DND-41 (cell line): ENCODE measurements around the gene ZFYVE28.

Source experiments
- ATAC-seq: fragments of 200-7000 bp; cut with Tn5 transposase; 3 replicates; pipeline ENCODE4 v1.9.1; 2021; ENCODE audit warnings: low read depth; ENCODE audit not compliant: insufficient read depth
- DNase-seq: peaks from one replicate; pipeline ENCODE4 v3.0.0-alpha.2; 2020
- H2AFZ ChIP-seq: 2 replicates; pipeline ENCODE4 v1.6.0; 2012; ENCODE audit warnings: low read depth, low read length
- H3K27ac ChIP-seq: 2 replicates; pipeline ENCODE4 v1.5.1; 2012; ENCODE audit warnings: low read length, inconsistent platforms
- H3K27me3 ChIP-seq: fragments of 200-600 bp; sonication (generic); 2 replicates; pipeline ENCODE4 v1.6.0; 2012; ENCODE audit warnings: low read length, mild to moderate bottlenecking, inconsistent platforms; ENCODE audit not compliant: insufficient read depth, poor library complexity
- H3K36me3 ChIP-seq: 2 replicates; pipeline ENCODE4 v1.5.1; 2012; ENCODE audit warnings: low read length, inconsistent platforms; ENCODE audit not compliant: insufficient read depth
- H3K4me1 ChIP-seq: 2 replicates; pipeline ENCODE4 v1.5.1; 2012; ENCODE audit warnings: mild to moderate bottlenecking, low read length; ENCODE audit not compliant: insufficient read depth
- H3K4me2 ChIP-seq: 2 replicates; pipeline ENCODE4 v1.6.0; 2012; ENCODE audit warnings: mild to moderate bottlenecking, moderate library complexity, low read length, inconsistent platforms; ENCODE audit not compliant: insufficient read depth
- H3K4me3 ChIP-seq, 2 experiments: fragments of 200-600 bp in 1 of 2; shearing (Covaris generic) in 1 of 2; 2 replicates each; pipeline ENCODE4 v1.5.1; 2012 to 2016; ENCODE audit warnings: inconsistent platforms in 2 of 2, low read length in 2 of 2, mild to moderate bottlenecking in 2 of 2, low read depth in 1 of 2, moderate library complexity in 1 of 2
- H3K79me2 ChIP-seq: 2 replicates; pipeline ENCODE4 v1.6.0; 2012; ENCODE audit warnings: low read length, inconsistent platforms; ENCODE audit not compliant: insufficient read depth
- H3K9ac ChIP-seq: 2 replicates; pipeline ENCODE4 v1.6.0; 2012; ENCODE audit warnings: low read depth, mild to moderate bottlenecking, inconsistent platforms, low read length, moderate library complexity
- H3K9me3 ChIP-seq: 2 replicates; pipeline ENCODE4 v1.5.1; 2012; ENCODE audit warnings: low read length, moderate library complexity, mild to moderate bottlenecking, inconsistent platforms; ENCODE audit not compliant: insufficient read depth, severe bottlenecking
- H4K20me1 ChIP-seq: 2 replicates; pipeline ENCODE4 v1.6.0; 2012; ENCODE audit warnings: low read length; ENCODE audit not compliant: insufficient read depth
- CTCF ChIP-seq: IDR thresholded peaks from 2 replicates; pipeline ENCODE4 v1.5.1; 2012; ENCODE audit warnings: borderline replicate concordance, low read length, moderate library complexity, mild to moderate bottlenecking; ENCODE audit not compliant: poor library complexity, severe bottlenecking; ENCODE audit errors: extremely low read depth
- EZH2 ChIP-seq: IDR thresholded peaks from 3 replicates; pipeline ENCODE4 v1.6.1; 2012; ENCODE audit warnings: borderline replicate concordance, low read depth, mild to moderate bottlenecking, moderate library complexity, low read length, inconsistent platforms; ENCODE audit not compliant: severe bottlenecking

ZFYVE28 gene

GRCh38 chr4:2331043-2331420 is 87.4 kb downstream of the ZFYVE28 start:
- ATAC-seq, result no peak

DNA sequence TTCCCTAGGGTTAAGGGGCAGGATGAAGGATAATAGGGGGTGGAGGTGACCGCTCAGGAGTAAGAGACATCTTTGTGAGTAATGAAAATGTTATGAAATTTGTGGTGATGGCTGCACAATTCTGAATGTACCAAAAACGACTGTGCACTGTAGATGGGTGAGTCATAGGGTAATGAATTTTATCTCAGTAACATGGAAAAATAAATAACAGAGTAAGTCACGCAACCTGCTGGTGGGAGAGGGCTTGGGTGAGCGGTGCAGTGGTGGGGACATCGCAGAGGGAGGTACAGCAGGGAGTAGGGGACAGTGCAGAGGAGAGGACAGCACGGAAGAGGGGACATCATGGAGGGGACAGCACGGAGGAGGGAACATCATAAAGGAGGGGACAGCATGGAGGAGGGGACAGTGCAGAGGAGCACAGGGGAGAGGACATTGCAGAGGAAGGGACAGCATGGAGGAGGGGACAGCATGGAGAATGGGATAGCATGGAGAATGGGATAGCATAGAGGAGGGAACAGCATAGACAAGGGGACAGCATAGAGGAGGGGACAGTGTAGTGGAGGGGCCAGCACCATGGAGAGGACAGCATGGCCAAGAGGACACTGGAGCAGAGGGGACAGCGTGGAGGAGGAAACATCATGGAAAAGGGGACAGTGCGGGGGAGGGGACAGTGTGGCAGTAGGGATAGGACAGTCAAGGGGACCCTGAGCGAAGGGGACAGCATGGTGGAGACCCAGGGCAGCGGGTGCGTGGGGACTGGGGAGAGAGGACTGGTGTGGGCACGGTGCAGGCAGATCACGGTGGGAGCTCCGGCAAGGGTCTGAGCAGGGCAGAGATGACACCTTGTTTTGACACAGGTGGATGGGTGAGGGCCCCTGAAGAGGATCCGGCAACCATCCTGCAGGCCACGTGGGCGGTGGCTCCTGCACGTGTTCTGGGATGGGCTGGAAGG is 88.1 kb downstream of the ZFYVE28 start:
- H3K27me3 ChIP-seq, result no peaks in the 10 kb centered on the region
- no peak overlapping the region for H3K4me3 ChIP-seq
- TF ChIP-seq EZH2, result no peak
- no peak for TF ChIP-seq CTCF
- peaks cover 1% of the 10 kb centered on the region for H3K9me3 ChIP-seq
- H3K9ac ChIP-seq, result no peak overlapping the region
- H3K27ac ChIP-seq, result no peak overlapping the region
- no peaks in the 10 kb centered on the region for H3K79me2 ChIP-seq
- H2AFZ ChIP-seq, result no peak overlapping the region
- H3K4me2 ChIP-seq, result no peak overlapping the region
- DNase-seq (no peak), ATAC-seq (no peak)
- no peaks in the 10 kb centered on the region for H3K36me3 ChIP-seq
- H3K4me1 ChIP-seq, result no peaks in the 10 kb centered on the region
- H4K20me1 ChIP-seq, result no peaks in the 10 kb centered on the region; the same call in 1 of the 2 replicates

More at GRCh38 chr4:2331043-2331420, 87.4 kb downstream of the ZFYVE28 start:
- no peaks in the 10 kb centered on the region for H3K27me3 ChIP-seq
- H3K27ac ChIP-seq, result no peak overlapping the region
- TF ChIP-seq EZH2, result no peak
- no peak for TF ChIP-seq CTCF
- no peak overlapping the region for H3K4me2 ChIP-seq
- H3K36me3 ChIP-seq, result no peaks in the 10 kb centered on the region
- H3K79me2 ChIP-seq, result no peaks in the 10 kb centered on the region
- no peaks in the 10 kb centered on the region; the same call in 1 of the 2 replicates for H4K20me1 ChIP-seq
- no peak overlapping the region for H3K9ac ChIP-seq
- H3K4me1 ChIP-seq, result no peaks in the 10 kb centered on the region
- peaks cover 1% of the 10 kb centered on the region for H3K9me3 ChIP-seq
- H2AFZ ChIP-seq, result no peak overlapping the region
- H3K4me3 ChIP-seq, result no peak overlapping the region
- DNase-seq, result no peak

GRCh38 chr4:2327579-2327978 is 90.9 kb downstream of the ZFYVE28 start:
- no peak overlapping the region for H2AFZ ChIP-seq
- H4K20me1 ChIP-seq, result no peaks in the 10 kb centered on the region; the same call in 1 of the 2 replicates
- no peak for DNase-seq
- H3K36me3 ChIP-seq, result no peaks in the 10 kb centered on the region
- H3K4me3 ChIP-seq, result no peak overlapping the region
- H3K4me1 ChIP-seq, result no peaks in the 10 kb centered on the region
- H3K4me2 ChIP-seq, result no peak overlapping the region
- ATAC-seq, result no peak
- no peaks in the 10 kb centered on the region for H3K79me2 ChIP-seq
- peaks cover 1% of the 10 kb centered on the region for H3K9me3 ChIP-seq
- no peak overlapping the region for H3K9ac ChIP-seq
- H3K27ac ChIP-seq, result no peak overlapping the region
- no peak for TF ChIP-seq CTCF
- H3K27me3 ChIP-seq, result no peaks in the 10 kb centered on the region
